ENCODE measurements around the gene RPL35. TPM values are rescaled to one million over a fixed set of nuclear protein-coding genes. Genes with fewer than 3 reads are reported as not detected.

RPL35 gene
- total RNA-seq, 2 experiments from 2014 or later: 1,297 to 1,317 TPM

GRCh38 chr9:124886461-124886860 lies 24.7 kb upstream of the RPL35 start:
- POLR2A ChIA-PET: no interaction called here
- Mint-ChIP-seq H3K27ac (peak overlapping the region; percentile 3), H3K4me3 (no peak overlapping the region), H3K9me3 (no peaks in the 10 kb centered on the region), H3K36me3 (ENCODE audit: low read depth) (peaks cover 46% of the 10 kb centered on the region), H3K27me3 (no peaks in the 10 kb centered on the region), H3K4me1 (no peaks in the 10 kb centered on the region)
- no peak for DNase-seq
- CTCF ChIA-PET: no interaction called here

DNA sequence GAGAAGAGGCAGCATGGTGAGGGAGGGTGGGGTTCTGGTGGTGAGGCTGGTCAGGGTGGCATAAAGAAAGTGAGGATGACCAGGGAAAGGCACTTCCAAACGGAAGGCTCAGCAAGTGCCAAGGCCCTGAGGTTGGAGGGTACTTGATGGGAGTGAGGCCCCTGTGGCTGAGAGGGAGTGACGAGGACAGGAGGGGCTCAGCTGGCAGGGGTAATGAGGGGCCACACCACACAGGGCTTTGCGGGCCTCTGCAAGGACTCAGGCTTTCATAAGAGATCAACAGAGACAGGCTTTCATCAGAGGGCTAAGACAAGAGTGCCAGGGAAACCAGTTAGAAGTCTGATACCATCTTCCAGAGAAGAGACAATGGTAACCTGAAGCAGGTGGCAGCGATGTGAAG lies 23.8 kb upstream of the RPL35 start:
- ChIA-PET CTCF (interaction anchor here (1.5 kb wide), 1 partner anchor 33 kb away, joined by 4 read pairs; the partner anchor contains the start of gene WDR38), POLR2A (interaction anchor here (0.6 kb wide), 1 partner anchor 159 kb away, joined by 3 read pairs; no protein-coding TSS in a partner anchor)
- Mint-ChIP-seq H3K4me3 (no peak overlapping the region), H3K27ac (no peak overlapping the region), H3K9me3 (no peaks in the 10 kb centered on the region), H3K4me1 (no peaks in the 10 kb centered on the region), H3K36me3 (ENCODE audit: low read depth) (peaks cover 40% of the 10 kb centered on the region), H3K27me3 (no peaks in the 10 kb centered on the region)
- DNase-seq: no peak

DNA sequence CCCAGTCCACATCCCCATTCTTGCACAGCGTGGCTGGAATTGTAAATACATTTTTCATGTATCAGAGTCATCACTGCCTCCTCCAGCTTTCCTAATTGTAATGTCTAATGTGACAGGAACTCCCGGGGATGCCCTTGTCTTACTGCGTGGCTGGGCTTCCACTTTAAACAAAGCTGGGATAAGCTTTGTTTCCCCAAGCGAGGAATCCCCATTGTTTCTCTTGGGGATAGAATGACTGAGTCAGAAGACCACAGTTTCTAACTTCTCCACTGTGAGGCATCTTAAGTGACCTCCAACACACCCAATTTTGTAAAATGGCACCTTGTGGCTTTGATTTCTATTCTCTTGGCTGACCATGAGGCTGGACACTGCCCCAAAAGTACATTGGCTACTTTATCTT lies 22.6 kb upstream of the RPL35 start:
- Mint-ChIP-seq H3K36me3 (ENCODE audit: low read depth) (peaks cover 35% of the 10 kb centered on the region), H3K27ac (no peak overlapping the region), H3K9me3 (no peaks in the 10 kb centered on the region), H3K27me3 (no peaks in the 10 kb centered on the region), H3K4me1 (no peaks in the 10 kb centered on the region), H3K4me3 (no peak overlapping the region)
- POLR2A ChIA-PET: interaction anchor here (1.4 to 7.5 kb wide), 2 partner anchors 14 to 23 kb away, joined by 3 to 53 read pairs; partner anchors contain the start of gene RPL35
- CTCF ChIA-PET: interaction anchor here (1.5 kb wide), 1 partner anchor 31 kb away, joined by 4 read pairs; the partner anchor contains the start of gene WDR38
- DNase-seq: no peak

DNA sequence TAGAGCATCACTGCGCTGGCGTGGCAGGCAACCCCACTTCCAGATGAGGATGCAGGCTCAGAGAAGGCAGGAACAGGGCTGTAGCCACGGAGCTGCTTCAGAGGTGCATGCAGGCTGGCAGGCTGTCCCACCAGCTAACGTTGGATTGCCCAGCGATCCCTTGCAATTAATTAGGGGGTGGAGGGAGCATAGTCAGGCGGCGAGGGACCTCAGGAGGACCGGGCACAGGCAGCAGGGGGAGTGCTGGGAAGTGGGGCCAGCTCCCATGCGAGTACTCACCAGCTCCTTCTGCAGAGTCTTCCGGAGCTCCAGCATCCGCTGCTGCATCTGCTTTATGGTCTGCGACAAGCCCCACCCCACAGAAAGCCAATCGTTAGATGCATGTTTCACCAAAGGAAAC lies 20.5 kb upstream of the RPL35 start:
- no peaks in the 10 kb centered on the region for H3K9me3 Mint-ChIP-seq
- no peak overlapping the region for H3K27ac Mint-ChIP-seq
- ChIA-PET POLR2A (interaction anchor here (1.8 to 7.5 kb wide), 3 partner anchors 11 to 21 kb away, joined by 6 to 53 read pairs (median 9); no protein-coding TSS in a partner anchor), CTCF (no interaction called here)
- no peaks in the 10 kb centered on the region for H3K4me1 Mint-ChIP-seq
- H3K36me3 Mint-ChIP-seq (ENCODE audit: low read depth): peaks cover 47% of the 10 kb centered on the region
- no peak overlapping the region for H3K4me3 Mint-ChIP-seq
- DNase-seq: no peak
- H3K27me3 Mint-ChIP-seq: no peaks in the 10 kb centered on the region

- Mint-ChIP-seq H3K27me3 (no peaks in the 10 kb centered on the region), H3K4me3 (no peak overlapping the region), H3K9me3 (no peaks in the 10 kb centered on the region), H3K4me1 (peaks cover 3% of the 10 kb centered on the region), H3K36me3 (ENCODE audit: low read depth) (peaks cover 50% of the 10 kb centered on the region), H3K27ac (no peak overlapping the region)
- CTCF ChIA-PET: no interaction called here
- DNase-seq: no peak
- POLR2A ChIA-PET: interaction anchor here (1.8 to 7.5 kb wide), 3 partner anchors 11 to 20 kb away, joined by 6 to 53 read pairs (median 9); no protein-coding TSS in a partner anchor
Observed at GRCh38 chr9:124881138-124881743, 19.5 kb upstream of the RPL35 start.

GRCh38 chr9:124880501-124880900 lies 18.7 kb upstream of the RPL35 start:
- no peak overlapping the region for H3K4me3 Mint-ChIP-seq
- H3K4me1 Mint-ChIP-seq: peaks cover 3% of the 10 kb centered on the region
- DNase-seq: no peak
- H3K36me3 Mint-ChIP-seq (ENCODE audit: low read depth): peaks cover 50% of the 10 kb centered on the region
- no peaks in the 10 kb centered on the region for H3K9me3 Mint-ChIP-seq
- POLR2A ChIA-PET: interaction anchor here (0.6 to 7.5 kb wide), 4 partner anchors 10 to 452 kb away, joined by 3 to 53 read pairs (median 8); no protein-coding TSS in a partner anchor
- CTCF ChIA-PET: interaction anchor here (1.4 kb wide), 1 partner anchor 263 kb away, joined by 3 read pairs; no protein-coding TSS in a partner anchor
- H3K27ac Mint-ChIP-seq: no peak overlapping the region
- no peaks in the 10 kb centered on the region for H3K27me3 Mint-ChIP-seq

DNA sequence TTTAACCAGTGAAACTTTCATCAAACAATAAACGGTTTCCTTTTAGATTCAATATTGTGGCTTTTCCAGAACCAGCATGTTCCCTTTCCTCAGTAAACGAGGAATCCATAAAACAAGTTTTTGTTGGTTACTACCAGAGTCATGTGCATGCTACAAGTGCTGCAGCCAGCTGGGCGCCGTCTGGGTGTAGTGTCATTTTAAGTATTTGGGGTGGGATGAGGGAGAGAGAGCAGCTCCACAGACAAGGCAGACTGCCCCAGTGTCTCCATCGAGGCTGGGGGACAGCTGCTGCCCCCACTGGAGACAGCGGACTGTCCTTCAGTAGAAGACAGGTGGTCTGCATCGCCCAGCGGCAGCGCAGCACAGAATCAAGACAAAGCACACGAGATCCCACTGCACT lies 17.5 kb upstream of the RPL35 start:
- no peak for DNase-seq

DNA sequence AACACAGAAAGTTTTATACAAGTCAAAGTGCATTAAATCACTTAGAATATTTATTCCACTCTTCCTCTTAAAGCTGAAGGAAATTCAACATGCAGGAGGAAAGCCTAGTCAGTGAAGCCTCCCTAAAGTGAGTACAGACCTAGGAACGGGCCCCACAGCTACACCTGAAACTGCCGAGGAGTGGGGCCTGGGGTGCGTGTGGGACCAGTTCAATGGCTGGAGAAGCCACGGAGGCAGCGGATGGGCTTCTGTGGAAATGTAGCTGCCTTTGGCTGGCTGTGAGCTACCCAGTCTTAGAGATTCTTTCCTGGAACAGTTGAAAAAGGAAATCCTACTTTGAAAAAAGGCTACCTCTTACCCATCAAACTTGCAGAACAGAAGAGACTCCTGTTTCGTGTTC lies 16.8 kb upstream of the RPL35 start:
- no peak for DNase-seq
- H3K27ac Mint-ChIP-seq: no peak overlapping the region
- no peaks in the 10 kb centered on the region for H3K9me3 Mint-ChIP-seq
- H3K27me3 Mint-ChIP-seq: no peaks in the 10 kb centered on the region
- H3K4me1 Mint-ChIP-seq: peaks cover 16% of the 10 kb centered on the region
- ChIA-PET POLR2A (interaction anchor here (0.9 to 7.5 kb wide), 7 partner anchors 8 to 26 kb away, joined by 3 to 53 read pairs (median 5); partner anchors contain the start of genes ARPC5L, RPL35 and WDR38), CTCF (interaction anchor here (0.6 to 1.5 kb wide), 4 partner anchors 16 to 26 kb away, joined by 3 to 5 read pairs (median 4); partner anchors contain the start of gene WDR38)
- H3K36me3 Mint-ChIP-seq (ENCODE audit: low read depth): peaks cover 59% of the 10 kb centered on the region
- H3K4me3 Mint-ChIP-seq: no peak overlapping the region

More for the DNA sequence above, 17.5 kb upstream of the RPL35 start:
- Mint-ChIP-seq H3K9me3 (no peaks in the 10 kb centered on the region), H3K4me3 (no peak overlapping the region), H3K4me1 (peaks cover 9% of the 10 kb centered on the region), H3K27me3 (no peaks in the 10 kb centered on the region), H3K36me3 (ENCODE audit: low read depth) (peaks cover 53% of the 10 kb centered on the region), H3K27ac (no peak overlapping the region)
- ChIA-PET POLR2A (interaction anchor here (0.9 to 7.5 kb wide), 4 partner anchors 9 to 24 kb away, joined by 3 to 53 read pairs (median 7); no protein-coding TSS in a partner anchor), CTCF (interaction anchor here (1.3 to 1.4 kb wide), 2 partner anchors 26 to 265 kb away, joined by 3 read pairs; partner anchors contain the start of gene WDR38)

- no peak overlapping the region for H3K27ac Mint-ChIP-seq
- no peak for DNase-seq
- H3K9me3 Mint-ChIP-seq: no peaks in the 10 kb centered on the region
- H3K36me3 Mint-ChIP-seq (ENCODE audit: low read depth): peaks cover 64% of the 10 kb centered on the region
- POLR2A ChIA-PET: interaction anchor here (0.8 to 7.5 kb wide), 7 partner anchors 7 to 26 kb away, joined by 3 to 53 read pairs (median 5); partner anchors contain the start of genes ARPC5L, RPL35 and WDR38
- H3K4me3 Mint-ChIP-seq: no peak overlapping the region
- CTCF ChIA-PET: interaction anchor here (0.6 to 1.5 kb wide), 3 partner anchors 16 to 26 kb away, joined by 3 to 5 read pairs (median 4); no protein-coding TSS in a partner anchor
- H3K4me1 Mint-ChIP-seq: peaks cover 21% of the 10 kb centered on the region
- no peaks in the 10 kb centered on the region for H3K27me3 Mint-ChIP-seq
Observed at GRCh38 chr9:124878021-124878420, 16.3 kb upstream of the RPL35 start.

DNA sequence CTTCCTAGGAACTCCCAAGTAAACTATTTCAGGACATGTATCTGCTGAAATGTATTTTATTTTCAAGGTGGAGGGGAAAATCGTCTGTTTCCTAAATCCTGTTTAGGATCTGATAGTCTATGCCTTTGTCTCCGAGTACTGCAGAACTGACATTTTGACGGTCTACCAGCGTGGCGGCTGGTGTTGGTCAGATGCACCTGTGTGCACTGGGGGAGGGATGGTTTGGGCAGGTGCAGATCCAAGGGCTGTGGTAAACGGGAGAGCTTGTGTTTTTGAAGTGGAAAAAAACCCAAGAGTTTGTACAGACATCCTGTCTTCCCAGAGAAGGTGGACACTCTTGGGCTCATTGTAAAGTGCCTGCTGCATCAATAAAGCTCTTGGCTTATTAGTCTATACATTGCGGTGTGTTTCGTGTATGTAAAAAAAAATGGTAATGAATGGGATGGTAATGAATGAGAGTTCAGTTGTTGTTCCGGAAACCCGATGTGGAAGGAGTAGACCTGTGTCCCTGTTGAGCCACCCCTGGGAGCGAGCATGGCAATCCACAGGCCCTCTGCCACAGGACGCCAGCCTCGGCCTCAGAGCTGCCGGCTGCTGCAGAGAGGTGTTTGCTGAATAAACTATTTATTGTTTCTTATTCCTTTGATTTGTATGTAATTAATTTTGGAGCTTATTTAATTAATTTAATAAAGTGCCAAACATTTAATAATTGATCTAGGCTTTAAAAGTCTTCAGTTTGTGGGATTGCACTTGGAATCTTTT lies 15.4 kb upstream of the RPL35 start:
- ChIA-PET CTCF (interaction anchor here (1.2 to 1.5 kb wide), 2 partner anchors 17 to 25 kb away, joined by 3 to 5 read pairs; no protein-coding TSS in a partner anchor), POLR2A (interaction anchor here (0.8 to 7.5 kb wide), 7 partner anchors 7 to 25 kb away, joined by 3 to 53 read pairs (median 5); partner anchors contain the start of genes ARPC5L, RPL35 and WDR38)
- H3K27me3 Mint-ChIP-seq: no peaks in the 10 kb centered on the region
- H3K36me3 Mint-ChIP-seq (ENCODE audit: low read depth): peaks cover 71% of the 10 kb centered on the region
- DNase-seq: no peak
- H3K27ac Mint-ChIP-seq: no peak overlapping the region
- peaks cover 30% of the 10 kb centered on the region for H3K4me1 Mint-ChIP-seq
- no peak overlapping the region for H3K4me3 Mint-ChIP-seq
- no peaks in the 10 kb centered on the region for H3K9me3 Mint-ChIP-seq

GRCh38 chr9:124875501-124875900 lies 13.7 kb upstream of the RPL35 start:
- no peaks in the 10 kb centered on the region for H3K9me3 Mint-ChIP-seq
- no peak for DNase-seq
- peaks cover 85% of the 10 kb centered on the region for H3K36me3 Mint-ChIP-seq (ENCODE audit: low read depth)
- peaks cover 46% of the 10 kb centered on the region for H3K4me1 Mint-ChIP-seq
- ChIA-PET POLR2A (interaction anchor here (7.9 kb wide), 1 partner anchor 15 kb away, joined by 210 read pairs; the partner anchor contains the start of genes ARPC5L and RPL35), CTCF (no interaction called here)
- no peak overlapping the region for H3K4me3 Mint-ChIP-seq
- H3K27me3 Mint-ChIP-seq: no peaks in the 10 kb centered on the region
- no peak overlapping the region for H3K27ac Mint-ChIP-seq

DNA sequence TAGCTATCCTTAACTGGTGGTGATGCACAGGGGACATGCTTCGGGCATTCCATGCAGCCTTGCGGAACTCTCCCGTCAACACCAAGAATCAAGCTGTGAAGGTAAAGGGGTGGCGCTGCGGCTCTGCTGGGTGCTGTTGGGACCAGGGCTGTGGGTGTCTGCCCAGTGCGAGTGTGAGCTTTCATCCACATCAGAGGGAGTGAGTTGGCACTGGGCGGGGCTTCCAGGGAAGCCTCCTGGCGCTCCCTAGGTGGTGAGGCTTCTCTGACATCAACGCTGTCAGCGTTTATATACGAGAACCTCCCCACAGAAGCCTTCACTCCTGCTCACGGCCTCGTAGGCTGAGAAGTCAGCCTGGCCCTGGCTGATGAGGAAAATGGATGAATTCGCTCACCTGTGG lies 11.9 kb upstream of the RPL35 start:
- CTCF ChIA-PET: interaction anchor here (0.8 kb wide), 1 partner anchor 11 kb away, joined by 3 read pairs; the partner anchor contains the start of genes ARPC5L and RPL35
- no peaks in the 10 kb centered on the region for H3K9me3 Mint-ChIP-seq
- POLR2A ChIA-PET: interaction anchor here (1.1 to 7.9 kb wide), 6 partner anchors 13 to 367 kb away, joined by 3 to 210 read pairs (median 11); partner anchors contain the start of genes ARPC5L, GOLGA1, HSPA5 and RPL35
- DNase-seq: no peak
- H3K4me1 Mint-ChIP-seq: peaks cover 48% of the 10 kb centered on the region
- peak overlapping the region; percentile 24 for H3K4me3 Mint-ChIP-seq
- H3K27me3 Mint-ChIP-seq: no peaks in the 10 kb centered on the region
- peak overlapping the region; percentile 72 for H3K27ac Mint-ChIP-seq
- H3K36me3 Mint-ChIP-seq (ENCODE audit: low read depth): peaks cover 82% of the 10 kb centered on the region
